CD14-positive monocyte (primary cell): ENCODE measurements around the gene IST1. TPM values are rescaled to one million over a fixed set of nuclear protein-coding genes. Genes with fewer than 3 reads are reported as not detected.

Experiments used
- DNase-seq, 3 donors: peaks; one replicate each; pipeline ENCODE4 v3.0.0-alpha.2; 2011 to 2022
- H2AFZ ChIP-seq: 2 replicates; pipeline ENCODE4 v1.6.0; 2012; ENCODE audit warnings: mild to moderate bottlenecking, low read depth, low read length, inconsistent platforms; ENCODE audit not compliant: insufficient read depth, poor library complexity, severe bottlenecking
- H3K27ac ChIP-seq, 2 donors: 1 replicate in 1 of 2; 2 replicates in 1 of 2; pipeline ENCODE4 v1.5.1; 2012 to 2013; ENCODE audit warnings: low read length in 2 of 2, control low read depth in 1 of 2, inconsistent platforms in 1 of 2, low read depth in 1 of 2, mild to moderate bottlenecking in 1 of 2
- H3K27me3 ChIP-seq, 2 donors: one replicate each; pipeline versions ENCODE4 v1.6.0 to v1.6.1; 2011 to 2013; ENCODE audit warnings: low read length in 2 of 2; ENCODE audit not compliant: control insufficient read depth in 2 of 2, insufficient read depth in 2 of 2
- H3K36me3 ChIP-seq, 2 donors: replicated peaks in 1 of 2; 1 replicate in 1 of 2; 2 replicates in 1 of 2; pipeline versions ENCODE4 v1.5.1 to v1.6.1; 2012 to 2013; ENCODE audit warnings: low read length in 2 of 2, control low read depth in 1 of 2, inconsistent platforms in 1 of 2, mild to moderate bottlenecking in 1 of 2; ENCODE audit not compliant: insufficient read depth in 2 of 2, control insufficient read depth in 1 of 2
- H3K4me1 ChIP-seq, 2 donors: 1 replicate in 1 of 2; 2 replicates in 1 of 2; pipeline versions ENCODE4 v1.5.1 to v1.6.1; 2012 to 2013; ENCODE audit warnings: low read length in 2 of 2, control low read depth in 1 of 2, inconsistent platforms in 1 of 2, mild to moderate bottlenecking in 1 of 2, moderate library complexity in 1 of 2; ENCODE audit not compliant: insufficient read depth in 2 of 2, control insufficient read depth in 1 of 2
- H3K4me2 ChIP-seq: replicated peaks from 2 replicates; pipeline ENCODE3; 2012; ENCODE audit warnings: low read length, moderate library complexity, mild to moderate bottlenecking; ENCODE audit not compliant: poor library complexity, severe bottlenecking; ENCODE audit errors: extremely low read depth
- H3K4me3 ChIP-seq, 3 experiments: fragments of 200-600 bp in 1 of 3; sonication (generic) in 1 of 3; replicated peaks in 1 of 3; 1 replicate in 2 of 3; 2 replicates in 1 of 3; pipeline ENCODE4 v1.5.1; 2011 to 2013; ENCODE audit warnings: low read length in 3 of 3, mild to moderate bottlenecking in 3 of 3, control low read depth in 2 of 3, low read depth in 2 of 3, inconsistent platforms in 1 of 3, moderate library complexity in 1 of 3
- H3K79me2 ChIP-seq: 2 replicates; pipeline ENCODE4 v1.6.0; 2012; ENCODE audit warnings: mild to moderate bottlenecking, control low read depth, inconsistent platforms, low read length, moderate library complexity; ENCODE audit not compliant: insufficient read depth
- H3K9ac ChIP-seq: 2 replicates; pipeline ENCODE4 v1.6.0; 2017; ENCODE audit warnings: low read length, mild to moderate bottlenecking; ENCODE audit not compliant: insufficient read depth, poor library complexity, severe bottlenecking
- H3K9me3 ChIP-seq, 2 donors: replicated peaks in 1 of 2; 1 replicate in 1 of 2; 2 replicates in 1 of 2; pipeline versions ENCODE4 v1.5.1 to v1.6.1; 2012 to 2013; ENCODE audit warnings: low read length in 2 of 2, control low read depth in 1 of 2; ENCODE audit not compliant: control insufficient read depth in 1 of 2, insufficient read depth in 1 of 2
- H4K20me1 ChIP-seq: 2 replicates; pipeline ENCODE4 v1.6.0; 2012; ENCODE audit warnings: mild to moderate bottlenecking, low read length, control low read depth, moderate library complexity; ENCODE audit not compliant: insufficient read depth
- H3K27ac Mint-ChIP-seq, 7 donors: one replicate each; pipeline ENCODE4 v1.8.0; 2020; ENCODE audit warnings: mild to moderate bottlenecking in 7 of 7, mixed read lengths in 7 of 7, moderate library complexity in 6 of 7, inconsistent platforms in 2 of 7
- H3K27me3 Mint-ChIP-seq, 3 donors: one replicate each; pipeline ENCODE4 v1.8.0; 2021 to 2022; ENCODE audit warnings: low read depth in 3 of 3, mild to moderate bottlenecking in 3 of 3, mixed read lengths in 3 of 3, moderate library complexity in 3 of 3, inconsistent platforms in 1 of 3
- H3K36me3 Mint-ChIP-seq, 2 donors: one replicate each; pipeline ENCODE4 v1.8.0; 2020; ENCODE audit warnings: mixed read lengths in 2 of 2, inconsistent platforms in 1 of 2, mild to moderate bottlenecking in 1 of 2
- H3K4me1 Mint-ChIP-seq: one replicate; pipeline ENCODE4 v1.8.0; 2020; ENCODE audit warnings: mild to moderate bottlenecking, mixed read lengths
- H3K4me3 Mint-ChIP-seq, 2 donors: one replicate each; pipeline ENCODE4 v1.8.0; 2020; ENCODE audit warnings: mild to moderate bottlenecking in 2 of 2, mixed read lengths in 2 of 2, moderate library complexity in 1 of 2
- H3K9me3 Mint-ChIP-seq, 7 donors: one replicate each; pipeline ENCODE4 v1.8.0; 2020 to 2022; ENCODE audit warnings: mixed read lengths in 7 of 7, mild to moderate bottlenecking in 6 of 7, moderate library complexity in 6 of 7, inconsistent platforms in 2 of 7
- WGBS: methylation state at CpG from one replicate; pipeline ENCODE4 v1.1.5; 2013; ENCODE audit warnings: missing lambda C conversion rate; ENCODE audit not compliant: insufficient coverage; 5-methylcytosine and 5-hydroxymethylcytosine counted together
- intact Hi-C, 2 donors: fragments of 100-400 bp; cut with micrococcal nuclease; formaldehyde crosslinking; loops; one replicate each; pipeline versions ENCODE4 v1.15.0 to v1.15.1; 2023
- polyA plus RNA-seq, 3 donors: library from polyadenylated mRNA; depleted of rRNA in 1 of 3; unstranded in 2 of 3; stranded (reverse) in 1 of 3; fragments of 300-500 nt in 2 of 3; fragments of >200 nt in 1 of 3; fragmentation: Illumina TruSeq in 2 of 3; gene quantifications; 1 replicate in 2 of 3; 2 replicates in 1 of 3; pipeline ENCODE4 v1.2.3, GENCODE V29; 2012 to 2021
- TF ChIP-seq, protein P1 (sequence below): fragments of 200-600 bp; IDR thresholded peaks from one replicate; pipeline ENCODE4 v1.8.0; 2022; ENCODE audit warnings: antibody characterized with exemption, mild to moderate bottlenecking

IST1 gene
- polyA plus RNA-seq, 3 donors: 81.3 to 233 (median 102) TPM

DNA sequence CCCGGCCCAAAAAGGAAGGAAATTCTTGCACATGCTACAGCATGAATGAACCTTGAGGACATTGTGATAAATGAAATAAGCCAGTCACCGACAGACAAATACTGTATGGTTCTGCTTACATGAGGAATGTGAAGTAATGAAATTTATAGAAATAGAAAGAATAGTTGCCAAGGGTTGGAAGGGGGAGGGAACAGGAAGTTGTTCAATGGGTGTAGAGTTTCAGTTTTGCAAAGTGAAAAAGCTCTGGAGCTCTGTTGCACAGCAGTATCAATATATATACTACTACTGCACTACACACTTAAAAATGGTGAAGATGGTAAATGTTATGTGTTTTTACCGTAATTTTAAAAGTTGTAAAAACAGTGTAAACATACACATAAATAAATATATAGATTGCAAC is 61.2 kb downstream of the IST1 start:
- Histone ChIP-seq H3K27me3 (no peaks in the 10 kb centered on the region), H4K20me1 (no peaks in the 10 kb centered on the region), H3K4me2 (peak overlapping the region; percentile 60), H3K79me2 (no peaks in the 10 kb centered on the region), H3K9me3 (no peaks in the 10 kb centered on the region), H2AFZ (no peak overlapping the region), H3K9ac (no peak overlapping the region), H3K27ac (peak overlapping the region; percentile 20 to 60), H3K4me3 (peak overlapping the region in 1 of 3 experiments; percentile 30), H3K36me3 (no peaks in the 10 kb centered on the region), H3K4me1 (peaks cover 14 to 18% of the 10 kb centered on the region in 2 donors)
- Mint-ChIP-seq H3K4me1 (peaks cover 31% of the 10 kb centered on the region), H3K27me3 (peaks cover 0 to 2% (median 1%) of the 10 kb centered on the region in 3 donors), H3K27ac (peak overlapping the region; percentile 33 to 76 (median 65)), H3K9me3 (no peaks in the 10 kb centered on the region), H3K36me3 (no peaks in the 10 kb centered on the region), H3K4me3 (peak overlapping the region; percentile 37 to 80)
- TF ChIP-seq, protein P1, sequence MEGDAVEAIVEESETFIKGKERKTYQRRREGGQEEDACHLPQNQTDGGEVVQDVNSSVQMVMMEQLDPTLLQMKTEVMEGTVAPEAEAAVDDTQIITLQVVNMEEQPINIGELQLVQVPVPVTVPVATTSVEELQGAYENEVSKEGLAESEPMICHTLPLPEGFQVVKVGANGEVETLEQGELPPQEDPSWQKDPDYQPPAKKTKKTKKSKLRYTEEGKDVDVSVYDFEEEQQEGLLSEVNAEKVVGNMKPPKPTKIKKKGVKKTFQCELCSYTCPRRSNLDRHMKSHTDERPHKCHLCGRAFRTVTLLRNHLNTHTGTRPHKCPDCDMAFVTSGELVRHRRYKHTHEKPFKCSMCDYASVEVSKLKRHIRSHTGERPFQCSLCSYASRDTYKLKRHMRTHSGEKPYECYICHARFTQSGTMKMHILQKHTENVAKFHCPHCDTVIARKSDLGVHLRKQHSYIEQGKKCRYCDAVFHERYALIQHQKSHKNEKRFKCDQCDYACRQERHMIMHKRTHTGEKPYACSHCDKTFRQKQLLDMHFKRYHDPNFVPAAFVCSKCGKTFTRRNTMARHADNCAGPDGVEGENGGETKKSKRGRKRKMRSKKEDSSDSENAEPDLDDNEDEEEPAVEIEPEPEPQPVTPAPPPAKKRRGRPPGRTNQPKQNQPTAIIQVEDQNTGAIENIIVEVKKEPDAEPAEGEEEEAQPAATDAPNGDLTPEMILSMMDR: no peak
- WGBS: 0% methylated on average over 1 of the region's 3 CpGs
- intact Hi-C loops: no loop called here
- peak in 2 of 3 donors; percentile 14 to 25 for DNase-seq

DNA sequence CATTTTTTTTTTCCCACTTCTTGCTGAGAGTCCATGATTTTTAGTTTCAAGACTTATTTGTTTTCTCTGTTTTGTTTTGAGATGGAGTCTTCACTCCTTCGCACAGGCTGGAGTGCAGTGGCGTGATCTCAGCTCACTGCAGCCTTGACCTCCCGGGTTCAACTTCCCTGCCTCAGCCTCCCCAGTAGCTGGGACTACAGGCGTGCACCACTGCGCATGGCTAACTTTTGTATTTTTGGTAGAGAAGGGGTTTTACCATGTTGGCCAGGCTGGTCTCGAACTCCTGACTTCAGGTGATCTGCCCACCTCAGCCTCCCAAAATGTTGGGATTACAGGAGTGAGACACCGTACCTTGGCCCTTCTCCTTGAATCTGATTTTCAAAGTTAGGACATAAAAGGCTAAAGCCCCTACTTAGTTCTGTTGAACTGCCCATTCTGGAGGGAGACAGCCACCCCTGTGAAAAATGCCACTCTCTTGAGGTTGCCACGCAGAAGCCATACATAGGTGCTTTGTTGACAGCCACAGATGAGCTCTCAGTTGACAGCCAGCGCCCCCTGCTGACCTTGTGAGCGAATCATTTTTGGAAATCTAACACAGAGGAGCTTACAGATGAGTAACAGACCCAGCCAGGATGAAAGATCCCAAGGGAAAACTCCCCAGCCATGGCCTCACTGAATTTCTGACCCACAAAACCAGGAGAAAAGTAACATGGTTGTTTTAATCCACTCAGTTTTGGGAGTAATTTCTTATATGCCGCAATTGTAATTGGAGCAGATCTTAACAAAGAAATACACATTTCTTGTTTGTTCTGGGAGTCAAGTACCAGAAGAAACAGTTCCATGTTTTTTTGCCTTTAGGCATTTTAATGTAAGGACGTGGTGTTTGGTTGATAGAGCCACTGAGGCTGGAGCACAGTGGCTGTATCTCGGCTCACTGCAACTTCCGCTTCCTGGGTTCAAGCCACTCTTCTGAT is 66.0 kb downstream of the IST1 start:
- H3K36me3 Mint-ChIP-seq: no peaks in the 10 kb centered on the region
- no peak overlapping the region for H3K27ac ChIP-seq
- TF ChIP-seq, protein P1: peak; percentile 87
- H3K9ac ChIP-seq: no peak overlapping the region
- H4K20me1 ChIP-seq: no peaks in the 10 kb centered on the region
- intact Hi-C loops: no loop called here
- no peak overlapping the region for H3K4me2 ChIP-seq
- no peak overlapping the region for H3K4me3 Mint-ChIP-seq
- peak; percentile 53 to 69 (median 66) for DNase-seq
- no peaks in the 10 kb centered on the region for H3K27me3 ChIP-seq
- H3K9me3 Mint-ChIP-seq: peaks cover 0 to 1% (median 0%) of the 10 kb centered on the region in 7 donors
- H3K4me3 ChIP-seq: no peak overlapping the region
- H3K79me2 ChIP-seq: no peaks in the 10 kb centered on the region
- H3K4me1 ChIP-seq: peaks cover 3 to 5% of the 10 kb centered on the region in 2 donors
- H3K27me3 Mint-ChIP-seq: peaks cover 0 to 3% (median 2%) of the 10 kb centered on the region in 3 donors
- 61% methylated on average over 5 of the region's 14 CpGs for WGBS
- H3K4me1 Mint-ChIP-seq: peaks cover 9% of the 10 kb centered on the region
- peak overlapping the region; percentile 33 for H2AFZ ChIP-seq
- H3K27ac Mint-ChIP-seq: no peak overlapping the region
- no peaks in the 10 kb centered on the region for H3K9me3 ChIP-seq
- H3K36me3 ChIP-seq: no peaks in the 10 kb centered on the region
